Trophoblast cell (in vitro differentiated cells and primary cell): Measurements from ENCODE around the gene THSD4.

Experiments used
- DNase-seq, 2 donors: peaks; one replicate each; pipeline ENCODE4 v3.0.0-alpha.2; 2016
- H2AFZ ChIP-seq: 2 replicates; pipeline ENCODE4 v1.6.1; 2013; ENCODE audit warnings: low read length, moderate library complexity, mild to moderate bottlenecking; ENCODE audit not compliant: insufficient read depth, poor library complexity
- H2AK5ac ChIP-seq: 2 replicates; pipeline ENCODE4 v1.6.1; 2013; ENCODE audit warnings: mild to moderate bottlenecking, low read length
- H2BK120ac ChIP-seq: 2 replicates; pipeline ENCODE4 v1.6.1; 2013; ENCODE audit warnings: low read length, mild to moderate bottlenecking, moderate library complexity; ENCODE audit not compliant: insufficient read depth, poor library complexity
- H2BK12ac ChIP-seq: 2 replicates; pipeline ENCODE4 v1.6.1; 2013; ENCODE audit warnings: mild to moderate bottlenecking, low read length, moderate library complexity
- H2BK5ac ChIP-seq: 2 replicates; pipeline ENCODE4 v1.6.1; 2013; ENCODE audit warnings: low read length, low read depth, moderate library complexity, mild to moderate bottlenecking; ENCODE audit not compliant: poor library complexity
- H3K14ac ChIP-seq: 2 replicates; pipeline ENCODE4 v1.6.1; 2013; ENCODE audit warnings: mild to moderate bottlenecking, low read length
- H3K18ac ChIP-seq: 2 replicates; pipeline ENCODE4 v1.6.1; 2013; ENCODE audit warnings: mild to moderate bottlenecking, low read length
- H3K23ac ChIP-seq: 2 replicates; pipeline ENCODE4 v1.6.1; 2013; ENCODE audit warnings: low read length
- H3K27ac ChIP-seq: 2 replicates; pipeline ENCODE4 v1.5.1; 2013; ENCODE audit warnings: low read depth, mild to moderate bottlenecking, inconsistent platforms, low read length, moderate library complexity
- H3K27me3 ChIP-seq: 2 replicates; pipeline ENCODE4 v1.6.1; 2013; ENCODE audit warnings: inconsistent platforms, mild to moderate bottlenecking, low read length, moderate library complexity; ENCODE audit not compliant: insufficient read depth
- H3K36me3 ChIP-seq, 2 experiments: 1 replicate in 1 of 2; 2 replicates in 1 of 2; pipeline ENCODE4 v1.6.1; 2013; ENCODE audit warnings: low read length in 2 of 2, mild to moderate bottlenecking in 2 of 2, moderate library complexity in 1 of 2; ENCODE audit not compliant: insufficient read depth in 2 of 2, control insufficient read depth in 1 of 2
- H3K4ac ChIP-seq: 2 replicates; pipeline ENCODE4 v1.6.1; 2013; ENCODE audit warnings: low read depth, mild to moderate bottlenecking, low read length, moderate library complexity
- H3K4me1 ChIP-seq, 2 experiments: 1 replicate in 1 of 2; 2 replicates in 1 of 2; pipeline ENCODE4 v1.6.1; 2013; ENCODE audit warnings: low read length in 2 of 2, mild to moderate bottlenecking in 2 of 2, moderate library complexity in 1 of 2; ENCODE audit not compliant: insufficient read depth in 2 of 2, control insufficient read depth in 1 of 2
- H3K4me2 ChIP-seq: 2 replicates; pipeline ENCODE4 v1.6.1; 2013; ENCODE audit warnings: inconsistent platforms, mild to moderate bottlenecking, low read length, moderate library complexity
- H3K4me3 ChIP-seq: 2 replicates; pipeline ENCODE4 v1.5.1; 2013; ENCODE audit warnings: mild to moderate bottlenecking, low read depth, low read length, inconsistent platforms
- H3K79me1 ChIP-seq: one replicate; pipeline ENCODE4 v1.6.1; 2013; ENCODE audit warnings: low read length
- H3K79me2 ChIP-seq: 2 replicates; pipeline ENCODE4 v1.6.1; 2013; ENCODE audit warnings: low read length, mild to moderate bottlenecking; ENCODE audit not compliant: control insufficient read depth, insufficient read depth, poor library complexity
- H3K9ac ChIP-seq: 2 replicates; pipeline ENCODE4 v1.6.1; 2013; ENCODE audit warnings: mild to moderate bottlenecking, low read length
- H3K9me3 ChIP-seq: 2 replicates; pipeline ENCODE4 v1.6.1; 2013; ENCODE audit warnings: low read depth, mild to moderate bottlenecking, control low read depth, inconsistent platforms, low read length; ENCODE audit not compliant: insufficient read depth
- H4K12ac ChIP-seq: 2 replicates; pipeline ENCODE4 v1.6.1; 2013; ENCODE audit warnings: low read depth, mild to moderate bottlenecking, low read length, moderate library complexity
- H4K8ac ChIP-seq: 2 replicates; pipeline ENCODE4 v1.6.1; 2013; ENCODE audit warnings: low read depth, mild to moderate bottlenecking, low read length, moderate library complexity
- H4K91ac ChIP-seq: one replicate; pipeline ENCODE4 v1.6.1; 2013; ENCODE audit warnings: low read depth, mild to moderate bottlenecking, low read length, moderate library complexity
- WGBS: extraction: QIAGEN DNeasy Blood & Tissue Kit; methylation state at CpG from one replicate; pipeline ENCODE4 v1.1.7; 2013; ENCODE audit warnings: missing lambda C conversion rate; ENCODE audit not compliant: insufficient read length, insufficient coverage; ENCODE audit errors: extremely low coverage; 5-methylcytosine and 5-hydroxymethylcytosine counted together

The THSD4 gene

DNA sequence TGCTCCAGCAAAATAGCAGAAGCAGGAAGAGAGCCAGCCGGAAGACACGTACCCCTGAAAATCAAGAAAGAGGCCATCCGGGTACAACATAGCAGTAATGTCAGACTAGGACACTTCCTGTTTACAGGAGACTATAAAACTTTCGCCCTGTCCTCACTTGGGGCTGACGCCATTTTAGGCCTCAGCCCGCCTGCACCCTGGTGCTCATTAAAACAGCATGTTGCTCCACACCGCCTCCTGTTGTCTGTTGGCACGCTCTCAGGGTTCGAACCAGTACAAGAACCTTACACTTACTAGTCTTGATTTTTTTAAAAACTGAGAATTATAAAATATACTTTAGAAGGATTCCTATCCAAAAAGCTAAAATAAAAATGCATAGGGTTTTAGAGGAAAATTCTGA is 535.3 kb downstream of the THSD4 start:
- Histone ChIP-seq H3K14ac (no peak overlapping the region), H2BK5ac (no peak overlapping the region), H3K79me2 (no peaks in the 10 kb centered on the region), H3K9ac (no peak overlapping the region), H2BK12ac (no peak overlapping the region), H2AFZ (no peak overlapping the region), H2BK120ac (no peak overlapping the region), H3K79me1 (no peaks in the 10 kb centered on the region), H3K36me3 (no peaks in the 10 kb centered on the region), H4K91ac (no peak overlapping the region), H3K4me1 (no peaks in the 10 kb centered on the region), H3K27ac (no peak overlapping the region), H4K12ac (no peak overlapping the region), H2AK5ac (no peak overlapping the region), H3K23ac (no peak overlapping the region), H3K4me3 (no peak overlapping the region), H3K27me3 (no peaks in the 10 kb centered on the region), H4K8ac (no peak overlapping the region), H3K18ac (no peak overlapping the region), H3K9me3 (no peaks in the 10 kb centered on the region), H3K4me2 (no peak overlapping the region), H3K4ac (no peak overlapping the region)
- no CpG with 5 or more reads among the region's 9 CpGs for WGBS
- no peak for DNase-seq

- H3K4me1 ChIP-seq: no peaks in the 10 kb centered on the region
- no CpG with 5 or more reads among the region's 5 CpGs for WGBS
Measured at GRCh38 chr15:71651750-71652186, 536.5 kb downstream of the THSD4 start.

GRCh38 chr15:71654042-71654719 is 538.9 kb downstream of the THSD4 start:
- no peak overlapping the region for H2BK120ac ChIP-seq
- no peak overlapping the region for H2BK12ac ChIP-seq
- no peak overlapping the region for H3K4me2 ChIP-seq
- no peaks in the 10 kb centered on the region for H3K79me1 ChIP-seq
- H2AK5ac ChIP-seq: no peak overlapping the region
- H2AFZ ChIP-seq: no peak overlapping the region
- H3K18ac ChIP-seq: no peak overlapping the region
- H2BK5ac ChIP-seq: no peak overlapping the region
- H4K8ac ChIP-seq: no peak overlapping the region
- no peak overlapping the region for H3K4ac ChIP-seq
- no peak overlapping the region for H3K9ac ChIP-seq
- H3K23ac ChIP-seq: no peak overlapping the region
- no peak overlapping the region for H3K14ac ChIP-seq
- H3K27me3 ChIP-seq: no peaks in the 10 kb centered on the region
- H3K9me3 ChIP-seq: no peaks in the 10 kb centered on the region
- H4K12ac ChIP-seq: no peak overlapping the region
- no peak for DNase-seq
- no CpG with 5 or more reads among the region's 8 CpGs for WGBS
- no peak overlapping the region for H3K27ac ChIP-seq
- no peaks in the 10 kb centered on the region for H3K4me1 ChIP-seq
- H3K36me3 ChIP-seq: no peaks in the 10 kb centered on the region
- no peak overlapping the region for H4K91ac ChIP-seq
- H3K79me2 ChIP-seq: no peaks in the 10 kb centered on the region
- H3K4me3 ChIP-seq: no peak overlapping the region

More at GRCh38 chr15:71651750-71652186, 536.5 kb downstream of the THSD4 start:
- H3K18ac ChIP-seq: no peak overlapping the region
- no peaks in the 10 kb centered on the region for H3K79me1 ChIP-seq
- H2BK5ac ChIP-seq: no peak overlapping the region
- no peak overlapping the region for H3K23ac ChIP-seq
- H3K9ac ChIP-seq: no peak overlapping the region
- no peak overlapping the region for H2BK120ac ChIP-seq
- no peak overlapping the region for H4K8ac ChIP-seq
- H4K12ac ChIP-seq: no peak overlapping the region
- H3K27me3 ChIP-seq: no peaks in the 10 kb centered on the region
- H3K36me3 ChIP-seq: no peaks in the 10 kb centered on the region
- no peak overlapping the region for H3K4me3 ChIP-seq
- H3K27ac ChIP-seq: no peak overlapping the region
- H3K79me2 ChIP-seq: no peaks in the 10 kb centered on the region
- H3K4ac ChIP-seq: no peak overlapping the region
- H3K4me2 ChIP-seq: no peak overlapping the region
- no peaks in the 10 kb centered on the region for H3K9me3 ChIP-seq
- no peak overlapping the region for H2AFZ ChIP-seq
- DNase-seq: peak; percentile 27 to 60
- no peak overlapping the region for H4K91ac ChIP-seq
- H2AK5ac ChIP-seq: no peak overlapping the region
- no peak overlapping the region for H2BK12ac ChIP-seq
- no peak overlapping the region for H3K14ac ChIP-seq

GRCh38 chr15:71654720-71655174 is 539.5 kb downstream of the THSD4 start:
- no CpG with 5 or more reads among the region's 3 CpGs for WGBS
- no peak overlapping the region for H4K12ac ChIP-seq
- no peaks in the 10 kb centered on the region for H3K79me1 ChIP-seq
- H2AFZ ChIP-seq: no peak overlapping the region
- H3K4ac ChIP-seq: no peak overlapping the region
- H2BK5ac ChIP-seq: no peak overlapping the region
- no peaks in the 10 kb centered on the region for H3K27me3 ChIP-seq
- no peak overlapping the region for H4K8ac ChIP-seq
- no peak overlapping the region for H3K14ac ChIP-seq
- no peaks in the 10 kb centered on the region for H3K79me2 ChIP-seq
- no peak overlapping the region for H2BK120ac ChIP-seq
- H3K4me1 ChIP-seq: peaks cover 0 to under 1% of the 10 kb centered on the region in 2 experiments
- no peak overlapping the region for H3K18ac ChIP-seq
- no peak for DNase-seq
- no peak overlapping the region for H3K4me2 ChIP-seq
- no peak overlapping the region for H3K9ac ChIP-seq
- H4K91ac ChIP-seq: no peak overlapping the region
- H2AK5ac ChIP-seq: no peak overlapping the region
- no peaks in the 10 kb centered on the region for H3K36me3 ChIP-seq
- no peak overlapping the region for H3K4me3 ChIP-seq
- H3K23ac ChIP-seq: no peak overlapping the region
- H3K27ac ChIP-seq: no peak overlapping the region
- no peak overlapping the region for H2BK12ac ChIP-seq
- no peaks in the 10 kb centered on the region for H3K9me3 ChIP-seq
